Measurements from ENCODE around the gene ARHGAP25. TPM values are rescaled to one million over a fixed set of nuclear protein-coding genes. Genes with fewer than 3 reads are reported as not detected.
A peak's percentile ranks its signal among the peaks of the same experiment; 100 is the strongest.

ARHGAP25 gene
- total RNA-seq, 3 donors from 2014 or later (not counting 1 experiment from before 2014, with no cell fraction given), result 122 to 180 (median 155) TPM

- no peak overlapping the region for H3K27ac Mint-ChIP-seq
- H3K4me3 ChIP-seq (ENCODE audit: low read length), result peak overlapping the region; percentile 55
Measured at GRCh38 chr2:68734176-68734575, 435 bp upstream of the ARHGAP25 start.

GRCh38 chr2:68736086-68736485 is 1.5 kb downstream of the ARHGAP25 start:
- Histone ChIP-seq H3K4me1 (ENCODE audit: control insufficient read depth, insufficient read depth, low read length) (peaks cover 44% of the 10 kb centered on the region), H3K36me3 (ENCODE audit: control insufficient read depth, insufficient read depth, low read length) (no peaks in the 10 kb centered on the region), H3K27me3 (ENCODE audit: control insufficient read depth, insufficient read depth, low read length) (no peaks in the 10 kb centered on the region), H3K27ac (ENCODE audit: low read length) (peak overlapping the region; percentile 81), H3K9me3 (ENCODE audit: control insufficient read depth, insufficient read depth, low read length) (no peaks in the 10 kb centered on the region), H3K4me3 (ENCODE audit: low read length) (peak overlapping the region; percentile 55)
- Mint-ChIP-seq H3K36me3 (no peaks in the 10 kb centered on the region), H3K9me3 (no peaks in the 10 kb centered on the region), H3K27ac (no peak overlapping the region), H3K4me1 (peaks cover 16 to 26% of the 10 kb centered on the region in 2 donors), H3K27me3 (ENCODE audit: low read depth in 2 of 2) (peaks cover 9 to 10% of the 10 kb centered on the region in 2 donors), H3K4me3 (peak overlapping the region; percentile 33)
- no peak for ATAC-seq
- intact Hi-C loops (cut with micrococcal nuclease), result no loop called here
- WGBS (ENCODE audit: insufficient coverage), result 13% methylated on average over 2 of the region's 2 CpGs
- TF ChIP-seq CTCF (IDR thresholded peaks at IDR 0.05), result no peak
- no peak for DNase-seq

More at GRCh38 chr2:68734176-68734575, 435 bp upstream of the ARHGAP25 start:
- no peaks in the 10 kb centered on the region for H3K36me3 Mint-ChIP-seq
- H3K27me3 ChIP-seq (ENCODE audit: control insufficient read depth, insufficient read depth, low read length), result no peaks in the 10 kb centered on the region
- DNase-seq, result no peak
- no peaks in the 10 kb centered on the region for H3K36me3 ChIP-seq (ENCODE audit: control insufficient read depth, insufficient read depth, low read length)
- H3K4me1 ChIP-seq (ENCODE audit: control insufficient read depth, insufficient read depth, low read length), result peaks cover 34% of the 10 kb centered on the region
- peak overlapping the region; percentile 81 for H3K27ac ChIP-seq (ENCODE audit: low read length)
- 26% methylated on average over 2 of the region's 3 CpGs for whole genome bisulfite sequencing (ENCODE audit: insufficient coverage)
- TF ChIP-seq CTCF (IDR thresholded peaks at IDR 0.05), result no peak
- H3K9me3 Mint-ChIP-seq, result no peaks in the 10 kb centered on the region
- H3K27me3 Mint-ChIP-seq (ENCODE audit: low read depth in 2 of 2), result peaks cover 13 to 14% of the 10 kb centered on the region in 2 donors
- intact Hi-C loops (cut with micrococcal nuclease), result loop anchor here (2.0 kb wide), 1 partner anchor 13 kb away; no protein-coding TSS in a partner anchor
- H3K4me3 Mint-ChIP-seq, result no peak overlapping the region
- no peak for ATAC-seq
- no peaks in the 10 kb centered on the region for H3K9me3 ChIP-seq (ENCODE audit: control insufficient read depth, insufficient read depth, low read length)
- H3K4me1 Mint-ChIP-seq, result peaks cover 10 to 16% of the 10 kb centered on the region in 2 donors

GRCh38 chr2:68737711-68738110 is 3.1 kb downstream of the ARHGAP25 start:
- H3K4me1 Mint-ChIP-seq, result peaks cover 16 to 34% of the 10 kb centered on the region in 2 donors
- no peaks in the 10 kb centered on the region for H3K36me3 ChIP-seq (ENCODE audit: control insufficient read depth, insufficient read depth, low read length)
- peaks cover 45% of the 10 kb centered on the region for H3K4me1 ChIP-seq (ENCODE audit: control insufficient read depth, insufficient read depth, low read length)
- no peaks in the 10 kb centered on the region for H3K36me3 Mint-ChIP-seq
- intact Hi-C loops (cut with micrococcal nuclease), result no loop called here
- peak overlapping the region; percentile 55 for H3K4me3 ChIP-seq (ENCODE audit: low read length)
- no peaks in the 10 kb centered on the region for H3K27me3 ChIP-seq (ENCODE audit: control insufficient read depth, insufficient read depth, low read length)
- peak overlapping the region; percentile 45 to 79 for H3K27ac Mint-ChIP-seq
- H3K27me3 Mint-ChIP-seq (ENCODE audit: low read depth in 2 of 2), result no peaks in the 10 kb centered on the region
- no peaks in the 10 kb centered on the region for H3K9me3 ChIP-seq (ENCODE audit: control insufficient read depth, insufficient read depth, low read length)
- peak in 1 of 2 donors; percentile 80 for DNase-seq
- H3K9me3 Mint-ChIP-seq, result no peaks in the 10 kb centered on the region
- TF ChIP-seq CTCF (IDR thresholded peaks at IDR 0.05), result no peak
- ATAC-seq, result peak; percentile 68 to 79 (median 72)
- 0% methylated on average over 1 of the region's 1 CpG for WGBS (ENCODE audit: insufficient coverage)
- H3K27ac ChIP-seq (ENCODE audit: low read length), result peak overlapping the region; percentile 73
- peak overlapping the region; percentile 60 for H3K4me3 Mint-ChIP-seq
